Panc1 (cell line): ENCODE results near the gene ENOX1. TPM values are rescaled to one million over a fixed set of nuclear protein-coding genes. Genes with fewer than 3 reads are reported as not detected.

Experiments used
- ATAC-seq: fragments of 200-7000 bp; cut with Tn5 transposase; 2 replicates; pipeline ENCODE4 v1.9.1; 2020; ENCODE audit warnings: mild to moderate bottlenecking, moderate library complexity
- BruUV-seq: library from RNA; stranded (reverse); fragments of 400-500 nt; replicated peaks from 2 replicates; lab custom pipeline; 2021; lab: Mats Ljungman, UMichigan
- CTCF ChIA-PET: fragments of 300-600 bp; sonication (Branson Sonifier 250); formaldehyde crosslinking; loops from one replicate; lab custom pipeline; 2022; ENCODE audit warnings: antibody characterized with exemption; lab: Charles Lee
- POLR2A ChIA-PET: fragments of 300-600 bp; sonication (Branson Sonifier 250); formaldehyde crosslinking; loops from one replicate; lab custom pipeline; 2022; ENCODE audit warnings: antibody characterized with exemption; lab: Charles Lee
- DNase-seq: peaks from one replicate; pipeline ENCODE4 v3.0.0-alpha.2; 2010; ENCODE audit warnings: low read depth, low spot score
- H3K27ac ChIP-seq: 2 replicates; pipeline ENCODE4 v1.5.1; 2011; ENCODE audit warnings: mild to moderate bottlenecking, low read length, inconsistent platforms
- H3K27me3 ChIP-seq: fragments of 200-500 bp; sonication (Bioruptor generic); 2 replicates; pipeline ENCODE4 v1.6.0; 2014; ENCODE audit warnings: low read length, inconsistent platforms; ENCODE audit not compliant: control insufficient read depth, insufficient read depth
- H3K36me3 ChIP-seq: fragments of 200-500 bp; sonication (Bioruptor generic); 2 replicates; pipeline ENCODE4 v1.5.1; 2014; ENCODE audit warnings: inconsistent platforms, mild to moderate bottlenecking, low read length, moderate library complexity; ENCODE audit not compliant: control insufficient read depth, insufficient read depth
- H3K4me1 ChIP-seq: 2 replicates; pipeline ENCODE4 v1.5.1; 2011; ENCODE audit warnings: inconsistent platforms, mild to moderate bottlenecking, low read length, moderate library complexity; ENCODE audit not compliant: control insufficient read depth, insufficient read depth
- H3K4me3 ChIP-seq, 2 experiments: 2 replicates each; pipeline ENCODE4 v1.5.1; 2011 to 2012; ENCODE audit warnings: low read depth in 2 of 2, low read length in 2 of 2, mild to moderate bottlenecking in 2 of 2, inconsistent platforms in 1 of 2, moderate library complexity in 1 of 2
- H3K9me3 ChIP-seq: fragments of 200-500 bp; sonication (Bioruptor generic); 2 replicates; pipeline ENCODE4 v1.5.1; 2014; ENCODE audit warnings: low read depth, mild to moderate bottlenecking, inconsistent platforms, low read length, moderate library complexity; ENCODE audit not compliant: control insufficient read depth, insufficient read depth
- POLR2AphosphoS5 ChIP-seq: IDR thresholded peaks from 2 replicates; pipeline ENCODE4 v1.6.1; 2012; ENCODE audit warnings: mild to moderate bottlenecking, low read depth, low read length, moderate library complexity
- SIN3A ChIP-seq: IDR thresholded peaks from 2 replicates; pipeline ENCODE4 v1.6.1; 2012; ENCODE audit warnings: low read depth, mild to moderate bottlenecking, low read length, moderate library complexity, borderline replicate concordance; ENCODE audit not compliant: insufficient read depth
- TCF7L2 ChIP-seq: IDR thresholded peaks from 2 replicates; pipeline ENCODE4 v1.6.1; 2011; ENCODE audit warnings: mild to moderate bottlenecking, low read depth, low read length, inconsistent platforms
- in situ Hi-C: cut with HindIII; loops from 2 replicates; pipeline ENCODE4 v1.10.0; 2016; ENCODE audit warnings: low sequenced_read_pairs, low pct_unique_long_range_greater_than_20kb
- intact Hi-C: fragments of 100-400 bp; cut with micrococcal nuclease; formaldehyde crosslinking; loops from one replicate; pipeline ENCODE4 v1.10.0; 2022; ENCODE audit not compliant: unreplicated experiment
- total RNA-seq: library from RNA; stranded (reverse); gene quantifications from one replicate; pipeline ENCODE4 v1.2.1, GENCODE V29; 2021; ENCODE audit not compliant: unreplicated experiment
- TF ChIP-seq, protein P1 (sequence below), 2 experiments: IDR thresholded peaks; 2 replicates each; pipeline ENCODE4 v1.6.1; 2011 to 2012; ENCODE audit warnings: low read depth in 2 of 2, control low read depth in 1 of 2, low read length in 1 of 2, mild to moderate bottlenecking in 1 of 2, moderate library complexity in 1 of 2; ENCODE audit not compliant: insufficient read depth in 1 of 2
- TF ChIP-seq, protein P2 (sequence below): fragments of 450-650 bp; IDR thresholded peaks from 2 replicates; pipeline ENCODE4 v1.5.1; 2017; ENCODE audit warnings: mild to moderate bottlenecking

Gene ENOX1
- total RNA-seq, 1 experiment from 2014 or later = 0.23 TPM

DNA sequence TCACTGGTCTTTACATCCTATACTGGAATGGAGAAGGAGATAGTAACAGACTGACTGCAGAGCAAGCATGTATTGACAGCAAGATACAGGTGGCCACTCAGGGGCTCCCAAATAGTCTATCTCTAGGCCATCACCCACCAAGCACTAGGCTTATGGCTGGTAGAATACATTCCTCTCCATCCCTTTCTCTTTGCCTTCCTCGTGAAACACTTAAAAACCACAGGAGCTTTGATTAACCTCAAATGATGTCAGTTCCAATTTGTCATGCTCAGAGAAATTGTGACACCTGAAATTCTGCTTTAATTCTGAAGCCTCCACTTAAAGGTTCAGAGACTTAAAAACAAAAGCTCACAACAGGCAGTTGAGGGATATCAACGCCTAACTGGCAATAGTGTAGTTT lies 17.2 kb downstream of the ENOX1 start:
- intact Hi-C loops = no loop called here
- TF ChIP-seq POLR2AphosphoS5 (no peak), TCF7L2 (no peak), SIN3A (no peak)
- TF ChIP-seq, protein P1, sequence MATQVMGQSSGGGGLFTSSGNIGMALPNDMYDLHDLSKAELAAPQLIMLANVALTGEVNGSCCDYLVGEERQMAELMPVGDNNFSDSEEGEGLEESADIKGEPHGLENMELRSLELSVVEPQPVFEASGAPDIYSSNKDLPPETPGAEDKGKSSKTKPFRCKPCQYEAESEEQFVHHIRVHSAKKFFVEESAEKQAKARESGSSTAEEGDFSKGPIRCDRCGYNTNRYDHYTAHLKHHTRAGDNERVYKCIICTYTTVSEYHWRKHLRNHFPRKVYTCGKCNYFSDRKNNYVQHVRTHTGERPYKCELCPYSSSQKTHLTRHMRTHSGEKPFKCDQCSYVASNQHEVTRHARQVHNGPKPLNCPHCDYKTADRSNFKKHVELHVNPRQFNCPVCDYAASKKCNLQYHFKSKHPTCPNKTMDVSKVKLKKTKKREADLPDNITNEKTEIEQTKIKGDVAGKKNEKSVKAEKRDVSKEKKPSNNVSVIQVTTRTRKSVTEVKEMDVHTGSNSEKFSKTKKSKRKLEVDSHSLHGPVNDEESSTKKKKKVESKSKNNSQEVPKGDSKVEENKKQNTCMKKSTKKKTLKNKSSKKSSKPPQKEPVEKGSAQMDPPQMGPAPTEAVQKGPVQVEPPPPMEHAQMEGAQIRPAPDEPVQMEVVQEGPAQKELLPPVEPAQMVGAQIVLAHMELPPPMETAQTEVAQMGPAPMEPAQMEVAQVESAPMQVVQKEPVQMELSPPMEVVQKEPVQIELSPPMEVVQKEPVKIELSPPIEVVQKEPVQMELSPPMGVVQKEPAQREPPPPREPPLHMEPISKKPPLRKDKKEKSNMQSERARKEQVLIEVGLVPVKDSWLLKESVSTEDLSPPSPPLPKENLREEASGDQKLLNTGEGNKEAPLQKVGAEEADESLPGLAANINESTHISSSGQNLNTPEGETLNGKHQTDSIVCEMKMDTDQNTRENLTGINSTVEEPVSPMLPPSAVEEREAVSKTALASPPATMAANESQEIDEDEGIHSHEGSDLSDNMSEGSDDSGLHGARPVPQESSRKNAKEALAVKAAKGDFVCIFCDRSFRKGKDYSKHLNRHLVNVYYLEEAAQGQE (IDR thresholded peaks at IDR 0.05; ENCODE audit: insufficient read depth in 1 of 2, low read depth in 2 of 2, low read length in 1 of 2) = no peak
- TF ChIP-seq, protein P2, sequence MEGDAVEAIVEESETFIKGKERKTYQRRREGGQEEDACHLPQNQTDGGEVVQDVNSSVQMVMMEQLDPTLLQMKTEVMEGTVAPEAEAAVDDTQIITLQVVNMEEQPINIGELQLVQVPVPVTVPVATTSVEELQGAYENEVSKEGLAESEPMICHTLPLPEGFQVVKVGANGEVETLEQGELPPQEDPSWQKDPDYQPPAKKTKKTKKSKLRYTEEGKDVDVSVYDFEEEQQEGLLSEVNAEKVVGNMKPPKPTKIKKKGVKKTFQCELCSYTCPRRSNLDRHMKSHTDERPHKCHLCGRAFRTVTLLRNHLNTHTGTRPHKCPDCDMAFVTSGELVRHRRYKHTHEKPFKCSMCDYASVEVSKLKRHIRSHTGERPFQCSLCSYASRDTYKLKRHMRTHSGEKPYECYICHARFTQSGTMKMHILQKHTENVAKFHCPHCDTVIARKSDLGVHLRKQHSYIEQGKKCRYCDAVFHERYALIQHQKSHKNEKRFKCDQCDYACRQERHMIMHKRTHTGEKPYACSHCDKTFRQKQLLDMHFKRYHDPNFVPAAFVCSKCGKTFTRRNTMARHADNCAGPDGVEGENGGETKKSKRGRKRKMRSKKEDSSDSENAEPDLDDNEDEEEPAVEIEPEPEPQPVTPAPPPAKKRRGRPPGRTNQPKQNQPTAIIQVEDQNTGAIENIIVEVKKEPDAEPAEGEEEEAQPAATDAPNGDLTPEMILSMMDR = no peak
- Histone ChIP-seq H3K4me3 (no peak overlapping the region), H3K36me3 (no peaks in the 10 kb centered on the region), H3K9me3 (no peaks in the 10 kb centered on the region), H3K27ac (no peak overlapping the region), H3K4me1 (no peaks in the 10 kb centered on the region), H3K27me3 (no peaks in the 10 kb centered on the region)
- ATAC-seq (no peak), DNase-seq (no peak)
- no TSS peak for BruUV-seq
- POLR2A ChIA-PET = no interaction called here
- in situ Hi-C loops = no loop called here
- CTCF ChIA-PET = no interaction called here

DNA sequence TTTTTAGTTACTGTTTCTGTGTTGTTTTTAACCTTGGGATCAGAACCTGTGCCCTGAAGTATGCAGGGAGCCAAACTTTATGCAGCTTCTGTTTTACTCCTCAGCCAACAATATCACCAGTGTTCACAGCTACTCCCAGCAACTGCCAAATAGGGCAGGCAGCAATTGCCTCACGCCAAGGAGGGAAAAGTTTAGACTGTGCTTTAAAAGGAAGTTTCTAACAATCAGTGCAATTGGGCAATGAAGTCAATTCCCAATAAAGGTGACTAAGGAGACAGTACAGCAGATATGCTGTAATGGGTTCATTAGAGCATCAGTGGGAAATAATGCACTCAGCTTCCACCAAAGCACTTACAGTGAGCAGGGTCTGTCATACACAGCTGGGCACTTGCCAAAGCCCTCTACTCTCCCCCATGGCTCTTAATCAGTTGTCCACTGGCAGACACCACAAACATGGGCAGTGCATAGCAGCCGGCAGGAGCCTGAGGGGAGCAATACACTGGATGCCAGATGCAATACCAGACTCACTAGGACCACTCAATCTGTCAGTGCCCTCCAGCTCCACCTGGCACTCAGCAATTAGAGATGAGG lies 19.3 kb downstream of the ENOX1 start:
- DNase-seq = no peak
- Histone ChIP-seq H3K27ac (no peak overlapping the region), H3K4me3 (no peak overlapping the region), H3K9me3 (no peaks in the 10 kb centered on the region), H3K36me3 (no peaks in the 10 kb centered on the region), H3K27me3 (no peaks in the 10 kb centered on the region), H3K4me1 (no peaks in the 10 kb centered on the region)
- no TSS peak for BruUV-seq
- TF ChIP-seq TCF7L2 (no peak), POLR2AphosphoS5 (no peak), SIN3A (no peak)
- TF ChIP-seq, protein P1 (IDR thresholded peaks at IDR 0.05; ENCODE audit: insufficient read depth in 1 of 2, low read depth in 2 of 2, low read length in 1 of 2) = no peak
- TF ChIP-seq, protein P2 = no peak
- in situ Hi-C loops = no loop called here
- intact Hi-C loops = no loop called here
- no peak for ATAC-seq
- POLR2A ChIA-PET = no interaction called here
- CTCF ChIA-PET = no interaction called here
